ENCODE measurements around the gene OSTF1.

DNA sequence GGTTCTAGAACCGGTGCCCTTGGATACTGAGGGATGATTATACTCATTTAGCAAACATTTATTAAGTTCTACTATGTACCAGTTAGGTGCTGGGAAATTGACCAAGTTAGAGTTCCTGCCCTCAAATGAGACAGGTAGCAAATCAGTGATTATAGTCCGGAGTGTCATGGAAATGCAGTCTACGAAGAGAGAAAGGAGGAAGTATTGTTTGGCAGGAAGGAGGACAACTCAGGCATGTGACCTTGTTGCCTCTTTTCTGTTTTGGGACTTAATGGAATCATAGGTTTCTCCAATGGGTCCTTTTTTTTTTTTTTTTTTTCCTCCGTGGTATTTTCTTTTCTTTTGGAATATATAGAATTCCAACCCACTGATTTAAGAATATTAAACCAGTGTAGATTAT, 28.0 kb downstream of the OSTF1 start:
- TF ChIP-seq, protein P1, sequence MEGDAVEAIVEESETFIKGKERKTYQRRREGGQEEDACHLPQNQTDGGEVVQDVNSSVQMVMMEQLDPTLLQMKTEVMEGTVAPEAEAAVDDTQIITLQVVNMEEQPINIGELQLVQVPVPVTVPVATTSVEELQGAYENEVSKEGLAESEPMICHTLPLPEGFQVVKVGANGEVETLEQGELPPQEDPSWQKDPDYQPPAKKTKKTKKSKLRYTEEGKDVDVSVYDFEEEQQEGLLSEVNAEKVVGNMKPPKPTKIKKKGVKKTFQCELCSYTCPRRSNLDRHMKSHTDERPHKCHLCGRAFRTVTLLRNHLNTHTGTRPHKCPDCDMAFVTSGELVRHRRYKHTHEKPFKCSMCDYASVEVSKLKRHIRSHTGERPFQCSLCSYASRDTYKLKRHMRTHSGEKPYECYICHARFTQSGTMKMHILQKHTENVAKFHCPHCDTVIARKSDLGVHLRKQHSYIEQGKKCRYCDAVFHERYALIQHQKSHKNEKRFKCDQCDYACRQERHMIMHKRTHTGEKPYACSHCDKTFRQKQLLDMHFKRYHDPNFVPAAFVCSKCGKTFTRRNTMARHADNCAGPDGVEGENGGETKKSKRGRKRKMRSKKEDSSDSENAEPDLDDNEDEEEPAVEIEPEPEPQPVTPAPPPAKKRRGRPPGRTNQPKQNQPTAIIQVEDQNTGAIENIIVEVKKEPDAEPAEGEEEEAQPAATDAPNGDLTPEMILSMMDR (IDR thresholded peaks at IDR 0.05) = no peak
- TF ChIP-seq POLR2A (IDR thresholded peaks at IDR 0.05) (no peak), POLR2AphosphoS5 (IDR thresholded peaks at IDR 0.05) (no peak)

Data from prostate gland (tissue), 2 donors.